Kidney tubule cell (primary cell): ENCODE data around the gene IFFO2.
A peak's percentile ranks its signal among the peaks of the same experiment; 100 is the strongest.
"Not testable (repeated sequence)": the region's sequence is repeated elsewhere in the genome, so short reads cannot be mapped to it uniquely, and the experiment has no call there.

ENCODE experiments used
- DNase-seq: peaks from one replicate; pipeline ENCODE4 v3.0.0-alpha.2; 2018; ENCODE audit warnings: low spot score

The IFFO2 gene

DNA sequence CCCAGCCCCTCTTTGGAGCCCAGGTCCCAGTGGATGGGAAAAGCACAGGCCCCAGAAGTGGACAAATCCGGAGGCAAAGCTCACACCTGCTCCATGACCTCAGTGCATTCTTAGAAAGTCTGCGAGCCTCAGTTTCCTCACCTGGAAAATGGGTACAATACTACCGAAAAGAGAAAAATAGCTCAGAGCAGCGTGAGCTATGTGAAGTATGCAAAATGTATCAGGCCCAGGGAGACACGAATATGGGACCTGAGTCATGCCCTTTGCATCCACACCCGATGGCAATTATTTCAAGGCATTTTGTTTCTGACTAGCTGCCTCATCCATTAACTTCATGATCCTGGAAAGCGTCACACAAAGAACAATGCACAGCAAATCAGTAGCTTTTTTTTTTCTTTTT lies 63.4 kb downstream of the IFFO2 start:
- no peak for DNase-seq

DNA sequence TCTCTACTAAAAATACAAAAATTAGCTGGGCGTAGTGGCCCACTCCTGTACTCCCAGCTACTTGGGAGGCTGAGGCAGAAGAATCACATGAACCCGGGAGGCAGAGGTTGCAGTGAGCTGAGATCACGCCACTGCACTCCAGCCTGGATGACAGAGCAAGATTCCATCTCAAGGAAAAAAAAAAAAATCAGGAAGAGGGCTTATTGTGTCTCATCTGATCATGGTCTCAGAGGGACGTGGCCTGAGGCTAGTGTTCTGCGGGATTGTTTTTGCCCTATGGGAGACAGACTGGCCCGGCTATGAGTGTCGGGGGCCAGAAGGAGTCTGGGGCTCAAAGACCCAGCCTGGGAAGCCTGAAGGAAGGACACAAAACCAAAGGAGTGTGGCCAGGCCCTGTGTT lies 64.6 kb downstream of the IFFO2 start:
- not testable (repeated sequence) for DNase-seq

DNA sequence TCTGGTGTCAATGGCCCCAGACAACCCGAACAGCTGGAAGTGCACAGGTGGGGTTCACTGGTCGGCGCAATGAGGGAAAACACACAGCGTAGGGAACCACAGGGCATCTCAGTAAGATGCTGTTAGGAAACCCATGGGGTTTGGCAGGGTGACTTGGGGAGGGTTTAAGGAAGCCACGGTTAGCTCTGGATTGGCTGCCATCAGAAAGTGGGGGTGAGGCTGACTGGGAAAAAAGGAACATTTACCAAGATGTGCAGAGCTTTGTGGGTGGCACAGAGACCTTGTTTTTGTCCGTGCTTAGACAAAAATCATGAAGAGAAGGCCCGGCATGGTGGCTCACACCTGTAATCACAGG lies 65.1 kb downstream of the IFFO2 start:
- DNase-seq, result no peak

DNA sequence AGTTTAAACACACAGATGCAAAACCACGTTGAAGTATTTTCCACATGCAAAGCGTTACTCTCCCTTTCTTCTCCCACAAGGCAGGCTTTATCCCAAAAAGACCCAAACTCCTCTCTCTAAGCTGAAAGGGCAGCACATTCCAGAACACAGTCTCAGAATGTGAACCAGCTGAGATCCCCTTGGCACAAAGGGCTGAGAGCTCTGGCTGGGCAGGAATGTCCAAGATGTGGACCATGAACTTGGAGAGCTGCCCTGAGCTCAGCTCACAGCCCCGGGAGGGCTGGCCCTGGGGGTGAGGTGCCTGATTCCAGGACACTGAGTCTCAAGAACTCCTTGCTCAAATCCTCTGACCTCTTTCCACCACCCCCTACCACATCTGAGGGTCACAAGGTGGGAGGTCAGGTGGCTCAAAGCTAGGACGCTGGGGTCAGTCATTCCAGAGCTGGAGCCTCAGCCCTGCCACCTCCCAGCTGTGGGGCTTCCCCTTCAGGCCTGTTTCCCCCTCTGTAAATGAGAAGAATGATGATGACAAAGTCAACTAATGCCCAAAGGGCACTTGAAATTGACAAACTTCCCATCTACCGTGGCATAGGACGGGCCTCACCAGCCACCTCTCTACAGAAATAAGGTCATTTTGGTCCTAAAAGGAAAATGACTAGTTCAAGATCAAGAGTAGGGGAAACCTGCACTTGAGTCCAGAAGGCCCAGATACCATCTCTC lies 65.6 kb downstream of the IFFO2 start:
- DNase-seq, result peak; percentile 27

DNA sequence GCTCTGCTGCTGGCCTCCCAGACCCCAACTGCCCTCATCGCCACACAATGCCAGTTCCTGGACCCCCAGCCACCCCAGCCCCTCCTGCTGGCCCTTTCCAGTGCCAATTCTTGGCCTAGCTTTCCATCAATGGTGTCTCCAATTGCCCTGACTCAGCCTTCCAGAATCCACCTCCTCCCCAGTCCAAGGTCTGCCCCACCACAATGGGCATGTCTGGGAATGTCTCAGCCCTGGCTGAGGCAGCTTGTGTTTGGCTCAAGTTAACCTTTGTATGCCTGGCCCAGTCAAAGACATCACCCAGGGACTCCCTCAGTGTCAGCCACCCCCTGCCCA lies 70.5 kb downstream of the IFFO2 start:
- peak; percentile 75 for DNase-seq

DNA sequence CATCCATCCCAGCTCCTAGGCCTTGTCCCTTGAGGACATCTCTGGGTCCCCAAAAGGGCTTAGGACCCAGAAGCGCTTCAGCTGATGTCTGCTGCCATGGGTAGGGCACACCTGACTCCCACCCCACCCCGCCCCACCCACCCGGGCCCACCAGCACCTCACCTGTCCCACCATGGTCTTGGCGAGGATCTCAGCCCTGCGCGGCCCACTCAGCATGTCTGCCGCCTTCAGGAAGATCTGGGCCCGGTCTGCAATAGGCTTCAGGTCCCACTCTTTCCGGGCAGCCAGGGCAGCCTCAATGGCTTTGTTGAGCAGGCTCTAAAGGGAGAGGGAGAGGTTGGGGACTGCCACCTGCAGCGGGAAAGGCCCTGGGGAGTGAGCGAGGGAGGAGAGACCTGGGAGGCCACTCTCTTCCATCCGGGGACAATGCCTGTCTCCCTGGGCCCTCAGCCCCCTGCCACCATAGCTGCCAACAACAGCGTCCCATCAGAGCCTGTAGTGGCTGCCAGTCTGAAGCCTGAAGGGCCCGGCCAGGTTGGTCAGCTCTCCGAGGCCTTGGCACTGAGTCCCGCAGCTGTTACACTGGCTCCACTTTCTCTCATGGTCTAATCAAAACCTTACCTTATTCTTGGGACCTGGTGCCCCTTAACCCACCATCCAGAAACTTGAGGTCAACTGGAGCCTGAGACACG lies 71.0 kb downstream of the IFFO2 start:
- no peak for DNase-seq

DNA sequence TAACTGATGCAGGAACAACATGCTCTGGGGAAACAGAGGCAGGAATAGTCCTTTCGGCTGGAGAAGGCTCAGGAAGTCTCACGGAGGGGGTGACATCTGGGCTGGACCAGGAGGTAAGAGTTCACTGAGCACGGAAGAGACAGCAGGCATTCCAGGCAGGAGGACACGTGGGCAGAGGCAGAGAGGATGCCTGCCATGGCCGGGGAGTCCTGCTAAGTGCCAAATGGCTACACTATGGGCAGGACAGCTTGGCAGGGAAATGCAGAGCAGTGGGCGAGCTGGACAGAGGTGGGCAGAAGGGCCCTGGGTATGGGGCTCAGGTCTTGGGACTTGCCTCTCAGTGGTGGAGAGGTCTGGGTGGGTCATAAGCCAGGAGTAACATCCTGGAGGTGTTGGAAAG lies 71.7 kb downstream of the IFFO2 start:
- no peak for DNase-seq

DNA sequence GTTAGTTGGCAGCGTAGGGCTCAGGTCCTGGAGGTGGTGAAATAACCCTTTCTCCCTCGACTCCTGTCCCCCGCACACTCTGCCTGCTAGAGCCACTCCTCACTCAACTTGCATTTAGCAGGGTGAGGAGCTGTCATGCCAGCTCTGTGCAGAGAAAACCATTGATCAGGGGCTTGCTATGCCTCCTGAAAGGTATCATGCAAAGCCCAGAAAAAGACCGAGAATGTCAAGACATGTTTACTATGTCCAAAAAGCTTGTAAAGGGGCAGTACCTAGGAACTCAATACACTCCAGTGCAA lies 72.1 kb downstream of the IFFO2 start:
- DNase-seq, result no peak

DNA sequence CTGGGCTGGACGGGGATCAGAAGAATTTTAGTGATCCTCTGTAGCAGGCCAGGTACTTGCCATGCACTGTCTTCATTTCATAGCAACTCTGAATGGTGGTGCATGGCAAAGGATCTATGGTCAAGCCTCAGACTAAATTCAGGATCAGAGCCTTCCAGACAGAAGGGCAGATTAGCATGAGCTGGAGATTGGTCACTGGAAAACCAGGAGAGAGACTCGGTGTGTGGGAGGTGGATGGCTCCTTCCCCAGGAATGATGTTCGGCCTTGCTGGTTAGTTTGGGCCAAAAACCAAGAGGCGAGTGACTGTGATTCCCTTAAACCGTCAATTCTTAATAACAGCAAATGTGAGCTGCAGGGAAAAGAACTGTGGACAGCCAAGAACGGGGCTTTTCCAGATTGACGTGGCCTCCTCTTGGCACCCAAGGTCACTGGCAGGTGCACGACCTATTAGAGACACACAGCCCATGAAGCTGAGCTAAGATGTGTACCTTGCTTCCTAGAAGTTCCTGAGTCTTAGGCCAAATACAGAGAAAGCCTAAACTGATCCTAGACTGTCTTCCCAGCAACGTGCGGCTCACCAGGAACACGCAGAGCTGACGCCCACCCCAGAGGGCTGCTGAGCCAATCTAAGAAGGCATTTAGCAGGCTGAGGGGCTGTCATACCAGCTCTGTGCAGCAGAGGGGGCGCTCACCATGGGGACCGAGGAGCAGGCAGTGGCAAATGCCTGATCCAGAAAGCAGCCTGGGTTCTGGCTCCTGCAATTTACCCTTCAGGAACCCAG lies 72.6 kb downstream of the IFFO2 start:
- DNase-seq, result peak; percentile 70

DNA sequence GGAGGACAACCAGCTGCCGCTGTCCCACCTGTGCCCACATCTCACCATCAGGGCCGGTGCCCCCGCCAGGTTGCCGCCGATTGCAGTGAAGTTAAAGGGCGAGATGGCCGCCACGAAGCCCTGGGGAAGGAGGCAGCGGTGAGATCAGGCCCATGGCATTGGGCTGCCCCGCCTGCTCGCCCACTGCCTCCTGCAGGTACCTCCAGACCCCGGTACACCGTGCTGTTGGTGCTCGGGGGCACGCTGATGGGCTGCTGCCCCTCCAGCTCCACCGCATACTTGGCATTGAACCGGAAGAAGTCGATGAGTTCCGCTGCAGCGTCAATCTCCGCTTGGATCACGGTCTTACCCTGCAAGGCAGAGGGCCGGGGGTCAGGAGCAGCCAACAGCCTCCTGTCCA lies 73.4 kb downstream of the IFFO2 start:
- no peak for DNase-seq

DNA sequence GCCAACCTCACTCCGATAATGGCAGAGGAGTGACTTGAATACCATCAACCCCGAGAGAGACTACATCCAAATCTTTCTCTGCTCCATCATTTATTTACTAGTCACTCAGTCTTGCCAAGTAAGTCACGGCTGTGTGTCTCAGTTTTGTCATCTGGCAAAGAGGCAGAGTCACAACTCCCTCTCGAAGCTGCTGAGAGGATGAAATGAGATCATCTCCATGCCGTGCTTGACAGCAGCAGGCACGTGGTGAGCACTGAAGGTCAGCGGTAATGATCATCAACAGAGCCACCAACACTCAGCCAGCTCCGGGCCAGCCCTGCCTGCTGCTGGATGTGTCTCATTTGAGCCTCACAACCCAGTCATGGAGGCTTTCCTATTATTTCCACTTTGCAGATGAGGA lies 74.0 kb downstream of the IFFO2 start:
- peak; percentile 93 for DNase-seq

DNA sequence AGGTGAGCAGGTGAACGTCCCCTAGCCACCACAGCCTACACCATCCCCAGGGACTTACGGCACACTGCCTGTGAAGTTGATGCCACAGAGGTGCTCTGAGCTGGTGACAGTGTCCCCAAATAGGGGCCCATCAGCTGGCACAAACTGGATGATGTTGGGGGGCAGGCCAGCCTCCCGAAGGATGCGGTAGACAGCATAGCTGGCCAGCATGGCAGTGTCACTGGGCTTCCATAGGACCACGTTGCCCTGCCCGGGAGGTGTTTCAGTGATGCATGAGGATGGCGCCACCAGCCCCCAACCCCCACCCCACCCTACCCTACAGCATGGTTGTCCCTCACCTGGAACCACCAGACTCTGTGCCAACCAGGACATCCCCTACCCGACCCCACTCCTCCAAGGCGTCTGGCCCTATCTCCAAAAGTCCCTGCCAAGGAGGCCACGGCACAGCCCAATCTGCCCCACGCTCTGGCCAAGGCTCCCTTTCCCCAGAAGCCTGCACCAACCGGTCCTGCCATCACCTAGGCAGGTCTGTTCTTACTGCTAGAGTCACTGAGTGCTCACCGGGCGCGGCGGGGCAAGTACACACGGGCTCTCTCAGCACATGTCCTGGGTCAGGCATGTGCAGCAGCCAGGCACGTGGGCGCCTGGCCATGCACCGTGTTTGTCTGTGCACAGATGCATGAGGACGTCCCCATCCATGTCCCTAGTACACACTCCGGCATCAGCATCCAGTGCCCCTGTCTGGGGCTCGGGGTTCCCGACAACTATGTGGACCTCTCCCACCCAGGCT lies 74.6 kb downstream of the IFFO2 start:
- DNase-seq, result peak; percentile 38

DNA sequence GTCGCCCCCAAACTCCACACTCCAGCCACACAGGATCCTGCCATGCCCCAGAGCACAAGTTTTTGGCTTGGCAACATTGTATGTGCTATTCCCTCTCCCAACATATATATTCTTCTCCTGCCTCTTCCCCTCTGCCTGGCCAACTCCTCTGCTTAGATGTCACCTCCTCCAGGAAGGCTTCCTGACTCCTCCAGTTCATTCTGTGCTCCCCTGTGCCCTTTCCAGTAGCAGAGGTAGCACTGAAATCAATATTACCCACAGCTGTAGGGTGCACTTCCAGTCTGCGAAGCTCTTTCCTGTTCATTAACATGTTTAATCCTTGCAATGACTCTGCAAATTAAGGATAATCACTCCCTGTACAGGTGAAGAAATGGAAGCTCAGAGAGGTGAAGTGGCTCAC lies 75.3 kb downstream of the IFFO2 start:
- no peak for DNase-seq

DNA sequence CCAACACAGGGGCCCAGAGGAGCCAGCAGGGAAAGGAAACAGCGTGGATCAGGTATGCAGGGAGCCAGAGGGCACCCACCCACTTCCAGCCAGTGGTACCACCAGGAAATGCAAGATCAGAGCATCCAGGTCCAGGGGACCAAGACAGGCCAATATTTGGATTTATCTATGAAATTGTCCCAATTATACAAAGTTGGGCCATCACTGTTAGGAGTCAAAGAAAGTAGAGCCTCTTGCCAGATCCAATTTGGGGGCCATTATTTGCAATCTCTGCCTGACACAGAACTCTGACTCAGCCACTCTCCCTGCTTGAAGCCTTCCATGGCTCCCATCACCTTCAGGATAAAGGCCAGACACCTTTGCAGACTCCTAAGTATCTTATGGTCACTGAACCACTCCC lies 75.9 kb downstream of the IFFO2 start:
- no peak for DNase-seq

DNA sequence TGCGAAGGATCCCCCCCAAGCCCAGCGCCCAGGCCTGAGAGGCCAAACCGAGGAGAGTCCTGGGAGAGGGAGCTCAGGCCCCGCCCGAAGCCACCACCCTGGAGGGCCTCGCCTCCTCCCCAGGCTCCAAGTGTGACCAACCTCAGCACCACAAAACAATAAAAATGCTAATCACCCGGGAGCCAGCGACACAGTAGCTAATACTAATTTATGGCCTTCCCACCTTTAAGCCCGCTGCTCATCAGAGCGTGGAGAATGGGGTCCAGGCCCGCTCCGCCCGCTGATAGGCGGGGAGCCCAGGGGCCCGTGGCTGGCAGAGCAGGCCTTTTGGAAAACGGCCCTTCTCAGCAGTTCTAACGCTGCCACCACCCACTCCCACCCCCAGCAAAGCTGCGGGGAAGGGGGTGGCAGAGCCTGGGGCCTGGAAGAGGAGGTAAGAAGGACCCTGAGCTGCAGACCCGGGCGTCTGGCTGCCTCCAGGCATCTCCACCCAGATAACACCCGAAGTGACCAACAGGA lies 76.6 kb downstream of the IFFO2 start:
- no peak for DNase-seq

DNA sequence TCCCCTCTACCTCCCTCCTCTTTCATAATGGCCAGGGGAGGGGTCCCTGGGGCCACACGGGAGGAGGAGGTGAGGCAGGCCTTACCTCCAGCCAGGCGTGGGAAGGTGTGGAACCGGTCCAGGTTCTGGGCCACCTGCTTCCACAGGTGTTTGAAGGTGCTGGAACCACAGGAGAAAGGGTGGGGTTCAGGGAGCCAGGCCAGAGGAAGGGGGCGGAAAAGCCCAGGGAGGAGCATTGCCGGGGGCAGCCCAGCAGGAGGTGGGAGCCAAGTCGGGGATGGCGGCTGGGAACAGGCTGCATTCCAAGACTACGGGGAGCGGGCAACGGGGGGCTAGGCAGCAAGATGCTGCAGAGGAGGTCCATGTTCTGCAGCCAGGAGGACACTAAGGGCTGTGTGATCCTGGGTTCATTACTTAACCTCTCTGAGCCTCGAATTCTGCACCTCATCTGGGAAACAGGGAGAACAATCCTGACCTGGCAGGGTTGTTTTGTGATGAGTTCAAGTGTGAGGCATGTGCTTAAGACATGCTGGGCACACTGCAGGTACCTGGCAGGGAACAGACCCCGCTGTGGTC lies 77.2 kb downstream of the IFFO2 start:
- DNase-seq, result no peak

DNA sequence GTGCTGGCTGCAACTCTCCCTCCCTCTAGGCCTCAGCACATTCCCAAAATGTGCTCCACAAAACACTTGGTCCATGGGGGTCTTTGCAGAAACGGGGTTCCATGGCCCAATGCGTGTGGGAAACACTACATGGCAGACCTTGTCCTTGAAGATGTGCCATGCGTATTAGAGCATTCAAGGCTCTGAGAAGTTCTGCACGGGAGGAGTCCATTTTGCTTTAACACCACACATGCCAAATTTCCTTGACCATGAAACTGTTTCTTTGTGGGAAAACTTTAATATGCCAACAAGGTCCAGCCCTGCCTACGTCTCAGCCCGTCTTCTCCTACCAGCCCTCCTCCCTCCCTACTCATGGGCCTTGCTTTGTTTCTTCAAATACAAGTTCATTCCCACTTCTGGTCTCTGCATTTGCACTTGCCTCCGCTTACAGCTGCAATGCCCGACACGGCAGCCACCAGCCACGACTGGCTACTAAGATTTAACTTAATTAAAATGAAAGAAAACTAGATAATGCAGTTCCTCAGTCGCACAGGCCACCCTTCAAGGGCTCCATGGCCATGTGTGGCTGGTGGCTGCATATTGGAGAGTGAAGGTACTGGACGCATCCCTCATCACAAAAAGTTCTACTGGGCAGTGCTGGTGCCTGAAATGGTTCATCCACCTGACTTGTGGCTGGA lies 77.8 kb downstream of the IFFO2 start:
- no peak for DNase-seq

DNA sequence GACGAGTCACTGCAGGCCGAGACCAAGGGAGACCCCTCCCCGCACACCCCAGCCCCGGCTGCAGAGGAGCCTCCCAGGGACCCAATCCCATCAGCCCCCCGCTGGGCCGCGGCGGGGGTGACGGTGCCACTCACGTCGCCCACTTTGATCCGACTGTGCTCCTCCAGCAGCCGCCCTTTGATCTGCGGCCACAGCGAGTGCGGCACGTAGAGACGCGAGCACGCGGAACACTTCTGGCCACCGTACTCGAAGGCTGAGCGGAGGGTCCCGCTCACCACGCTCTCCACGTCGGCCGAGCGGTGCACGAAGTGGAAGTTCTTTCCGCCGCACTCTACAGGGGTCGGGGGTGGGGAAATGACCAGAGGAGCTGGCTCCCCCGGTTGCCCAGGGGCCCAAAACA lies 79.2 kb downstream of the IFFO2 start:
- no peak for DNase-seq

DNA sequence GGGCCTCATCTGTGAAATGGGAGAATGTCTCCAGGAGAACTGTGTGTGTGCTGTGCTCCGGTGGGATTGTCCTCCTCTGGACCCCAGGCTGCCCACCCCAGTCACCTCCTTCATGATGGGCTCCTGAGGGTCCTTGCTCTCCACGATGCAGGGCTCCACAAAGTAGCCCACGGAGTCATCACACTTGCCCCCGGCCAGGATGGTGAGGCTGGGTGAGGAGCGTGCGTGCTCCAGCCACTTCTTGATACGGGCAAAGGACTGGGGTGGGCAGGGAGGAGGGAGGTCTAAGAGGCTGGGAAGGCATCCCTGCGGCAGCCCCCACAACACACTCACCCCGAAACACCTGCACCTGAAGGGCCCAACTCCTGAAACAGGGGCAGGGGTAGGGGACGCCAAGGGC lies 80.3 kb downstream of the IFFO2 start:
- no peak for DNase-seq

DNA sequence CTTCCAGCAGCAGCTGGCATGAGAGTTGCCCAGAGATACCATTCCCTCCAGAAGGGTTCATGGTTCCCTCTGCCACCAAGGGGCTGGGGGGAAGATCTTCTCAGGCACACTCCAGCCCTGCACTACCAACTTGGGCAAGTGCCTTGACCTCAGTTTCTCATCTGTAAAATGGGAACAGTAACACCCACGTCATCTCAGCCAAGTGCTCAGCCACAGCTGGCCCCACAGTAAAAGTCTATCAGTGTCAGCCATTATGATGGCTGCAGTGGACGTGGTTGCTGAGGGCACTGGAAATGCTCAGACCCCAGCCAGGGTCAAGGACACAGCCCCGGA lies 80.7 kb downstream of the IFFO2 start:
- no peak for DNase-seq

DNA sequence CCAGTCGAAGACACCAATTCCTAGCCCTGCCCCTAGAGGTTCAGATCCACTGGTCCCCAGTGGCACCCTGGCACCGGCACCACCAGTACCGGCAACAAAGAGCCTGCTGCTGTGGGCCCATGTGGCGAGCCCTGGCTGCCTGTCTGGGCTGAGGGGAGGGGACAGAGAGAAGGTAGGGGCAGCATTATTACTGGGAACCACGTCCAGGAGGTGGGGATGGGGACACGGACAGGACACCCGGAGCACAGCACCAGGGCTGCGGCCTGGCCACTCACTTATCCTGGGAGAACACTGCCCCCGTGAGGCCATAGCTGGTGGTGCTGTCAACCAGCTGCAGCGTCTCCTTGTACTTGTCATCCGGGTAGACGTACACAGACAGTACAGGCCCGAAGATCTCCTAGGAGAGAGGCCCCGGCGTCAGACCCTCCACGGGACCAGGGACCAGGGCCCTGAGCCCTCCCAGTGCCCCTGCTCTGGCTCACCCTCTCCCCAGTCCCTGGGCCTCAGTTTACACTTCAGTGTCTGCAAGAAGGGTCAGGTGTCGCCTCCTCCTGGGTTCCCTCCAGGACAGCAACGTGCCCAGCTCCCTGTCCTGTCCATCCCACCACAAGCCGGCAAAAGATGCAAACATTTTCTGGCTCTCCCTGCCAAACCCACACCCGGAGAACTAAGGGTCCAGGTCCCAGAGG lies 81.2 kb downstream of the IFFO2 start:
- DNase-seq, result peak; percentile 79
